OCI-LY1 (cell line): Measurements from ENCODE around the gene AADACL2.

Source experiments
- H2AFZ ChIP-seq: fragments of 200-600 bp; sonication (generic), shearing (Covaris generic); 2 replicates; pipeline ENCODE4 v1.6.0; 2014; ENCODE audit warnings: antibody characterized with exemption, mild to moderate bottlenecking, low read length
- H3F3A ChIP-seq: fragments of 200-600 bp; sonication (generic), shearing (Covaris generic); 2 replicates; pipeline ENCODE4 v1.6.0; 2014; ENCODE audit warnings: mild to moderate bottlenecking, antibody characterized with exemption, low read length, moderate library complexity; ENCODE audit not compliant: insufficient read depth
- H3K27ac ChIP-seq: fragments of 200-600 bp; sonication (generic); 2 replicates; pipeline ENCODE4 v1.5.1; 2014; ENCODE audit warnings: low read length, mixed run types, mild to moderate bottlenecking, low read depth; ENCODE audit not compliant: poor library complexity, severe bottlenecking
- H3K27me3 ChIP-seq: fragments of 200-600 bp; sonication (generic); 2 replicates; pipeline ENCODE4 v1.6.0; 2014; ENCODE audit warnings: antibody characterized with exemption, mild to moderate bottlenecking, low read length, moderate library complexity; ENCODE audit not compliant: insufficient read depth
- H3K36me3 ChIP-seq: fragments of 200-600 bp; sonication (generic); 2 replicates; pipeline ENCODE4 v1.6.1; 2014; ENCODE audit warnings: mild to moderate bottlenecking, antibody characterized with exemption, low read length, moderate library complexity, mixed read lengths; ENCODE audit not compliant: insufficient read depth
- H3K4me1 ChIP-seq: fragments of 200-600 bp; sonication (generic); 2 replicates; pipeline ENCODE4 v1.5.1; 2014; ENCODE audit warnings: mild to moderate bottlenecking, low read length, moderate library complexity; ENCODE audit not compliant: insufficient read depth, severe bottlenecking
- H3K4me2 ChIP-seq: fragments of 200-600 bp; sonication (generic), shearing (Covaris generic); 2 replicates; pipeline ENCODE4 v1.6.1; 2014; ENCODE audit warnings: low read length
- H3K4me3 ChIP-seq: fragments of 200-600 bp; sonication (generic); 2 replicates; pipeline ENCODE4 v1.5.1; 2014; ENCODE audit warnings: low read length, low read depth, mild to moderate bottlenecking, mixed read lengths; ENCODE audit not compliant: poor library complexity, severe bottlenecking
- H3K79me2 ChIP-seq: fragments of 200-600 bp; shearing (Covaris generic); 2 replicates; pipeline ENCODE4 v1.6.1; 2016; ENCODE audit warnings: mixed run types, low read length, mixed read lengths; ENCODE audit not compliant: insufficient read depth
- H3K9ac ChIP-seq: fragments of 200-600 bp; sonication (generic), shearing (Covaris generic); 2 replicates; pipeline ENCODE4 v1.6.1; 2014; ENCODE audit warnings: mild to moderate bottlenecking, low read length, mixed read lengths
- H3K9me2 ChIP-seq: fragments of 200-600 bp; sonication (generic), shearing (Covaris generic); 2 replicates; pipeline ENCODE4 v1.6.1; 2014; ENCODE audit warnings: low read depth, mild to moderate bottlenecking, low read length, mixed read lengths
- H3K9me3 ChIP-seq: fragments of 200-600 bp; shearing (Covaris generic); 2 replicates; pipeline ENCODE4 v1.6.1; 2014; ENCODE audit warnings: low read length, mixed read lengths
- H4K20me1 ChIP-seq: fragments of 200-600 bp; sonication (generic), shearing (Covaris generic); 2 replicates; pipeline ENCODE4 v1.6.0; 2016; ENCODE audit warnings: mild to moderate bottlenecking, low read length; ENCODE audit not compliant: insufficient read depth
- CTCF ChIP-seq: fragments of 200-600 bp; sonication (generic), shearing (Covaris generic); IDR thresholded peaks from 2 replicates; pipeline ENCODE4 v1.5.1; 2017; ENCODE audit warnings: mild to moderate bottlenecking, antibody characterized with exemption, low read length, moderate library complexity, mixed read lengths
- EZH2 ChIP-seq: fragments of 200-600 bp; sonication (generic), shearing (Covaris generic); IDR thresholded peaks from 2 replicates; pipeline ENCODE4 v1.8.0; 2017; ENCODE audit warnings: borderline replicate concordance, mixed run types, mild to moderate bottlenecking, antibody characterized with exemption, low read length, moderate library complexity, mixed read lengths

The AADACL2 gene

GRCh38 chr3:151687076-151687475, 46.7 kb upstream of the AADACL2 start:
- Histone ChIP-seq H3K9me3 (no peaks in the 10 kb centered on the region), H3K4me3 (no peak overlapping the region), H3F3A (no peaks in the 10 kb centered on the region), H4K20me1 (no peaks in the 10 kb centered on the region), H3K4me2 (no peak overlapping the region), H3K9ac (no peak overlapping the region), H3K36me3 (no peaks in the 10 kb centered on the region), H3K79me2 (no peaks in the 10 kb centered on the region), H3K27me3 (no peaks in the 10 kb centered on the region), H2AFZ (no peak overlapping the region), H3K9me2 (no peaks in the 10 kb centered on the region), H3K4me1 (no peaks in the 10 kb centered on the region), H3K27ac (no peak overlapping the region)
- TF ChIP-seq EZH2: no peak
- no peak for TF ChIP-seq CTCF

GRCh38 chr3:151688571-151688970, 45.2 kb upstream of the AADACL2 start:
- Histone ChIP-seq H3K79me2 (no peaks in the 10 kb centered on the region), H3K27me3 (no peaks in the 10 kb centered on the region), H4K20me1 (no peaks in the 10 kb centered on the region), H3F3A (no peaks in the 10 kb centered on the region), H3K36me3 (no peaks in the 10 kb centered on the region), H3K27ac (no peak overlapping the region), H2AFZ (no peak overlapping the region), H3K4me1 (no peaks in the 10 kb centered on the region), H3K9me2 (no peaks in the 10 kb centered on the region), H3K9me3 (no peaks in the 10 kb centered on the region), H3K4me3 (no peak overlapping the region), H3K4me2 (no peak overlapping the region), H3K9ac (no peak overlapping the region)
- no peak for TF ChIP-seq EZH2

- H3K27ac ChIP-seq: no peak overlapping the region
- H3K36me3 ChIP-seq: no peaks in the 10 kb centered on the region
- H3K9me3 ChIP-seq: no peaks in the 10 kb centered on the region
- no peak overlapping the region for H3K9ac ChIP-seq
- H2AFZ ChIP-seq: no peak overlapping the region
- H3K4me1 ChIP-seq: no peaks in the 10 kb centered on the region
- no peaks in the 10 kb centered on the region for H4K20me1 ChIP-seq
- no peaks in the 10 kb centered on the region for H3F3A ChIP-seq
- no peak overlapping the region for H3K4me2 ChIP-seq
- H3K9me2 ChIP-seq: no peaks in the 10 kb centered on the region
- H3K27me3 ChIP-seq: no peaks in the 10 kb centered on the region
- TF ChIP-seq CTCF (no peak), EZH2 (no peak)
- H3K79me2 ChIP-seq: no peaks in the 10 kb centered on the region
- H3K4me3 ChIP-seq: no peak overlapping the region
Observed at GRCh38 chr3:151690645-151691044, 43.1 kb upstream of the AADACL2 start.

GRCh38 chr3:151697496-151697895, 36.2 kb upstream of the AADACL2 start:
- H3K79me2 ChIP-seq: no peaks in the 10 kb centered on the region
- H3K27me3 ChIP-seq: no peaks in the 10 kb centered on the region
- H3F3A ChIP-seq: no peaks in the 10 kb centered on the region
- H3K27ac ChIP-seq: no peak overlapping the region
- no peaks in the 10 kb centered on the region for H4K20me1 ChIP-seq
- no peak for TF ChIP-seq EZH2
- TF ChIP-seq CTCF: no peak
- H3K4me2 ChIP-seq: no peak overlapping the region
- H3K9ac ChIP-seq: no peak overlapping the region
- H3K9me2 ChIP-seq: peaks cover 3% of the 10 kb centered on the region; the same call in 1 of the 2 replicates
- no peak overlapping the region for H3K4me3 ChIP-seq
- no peaks in the 10 kb centered on the region for H3K4me1 ChIP-seq
- H3K9me3 ChIP-seq: no peaks in the 10 kb centered on the region
- H2AFZ ChIP-seq: no peak overlapping the region
- no peaks in the 10 kb centered on the region for H3K36me3 ChIP-seq
